Measurements from ENCODE around the gene ADGRL3.
"Not testable (repeated sequence)": the region's sequence is repeated elsewhere in the genome, so short reads cannot be mapped to it uniquely, and the experiment has no call there.

ADGRL3 gene

GRCh38 chr4:61958591-61958990 lies 758.5 kb downstream of the ADGRL3 start:
- no peaks in the 10 kb centered on the region for H3K27me3 ChIP-seq (ENCODE audit: insufficient read depth, low read depth)
- H3K4me1 ChIP-seq (ENCODE audit: low read depth, poor library complexity, severe bottlenecking) = no peaks in the 10 kb centered on the region
- no peak overlapping the region for H3K4me2 ChIP-seq
- TF ChIP-seq CTCF (conservative IDR thresholded peaks at IDR 0.05; ENCODE audit: low read depth, low read length) = no peak
- H2AFZ ChIP-seq (ENCODE audit: low read depth) = no peak overlapping the region
- no peaks in the 10 kb centered on the region for H4K20me1 ChIP-seq (ENCODE audit: insufficient read depth)
- H3K27ac ChIP-seq = no peak overlapping the region
- H3K9ac ChIP-seq = no peak overlapping the region
- H3K36me3 ChIP-seq (ENCODE audit: insufficient read depth) = no peaks in the 10 kb centered on the region
- H3K79me2 ChIP-seq (ENCODE audit: insufficient read depth, low read depth) = no peaks in the 10 kb centered on the region
- H3K4me3 ChIP-seq (IDR thresholded peaks at IDR 0.05; ENCODE audit: insufficient read depth, low read depth, low read length) = no peak overlapping the region

- TF ChIP-seq CTCF (conservative IDR thresholded peaks at IDR 0.05; ENCODE audit: low read depth, low read length) = no peak
- Histone ChIP-seq H2AFZ (ENCODE audit: low read depth) (no peak overlapping the region), H3K4me2 (no peak overlapping the region), H3K27me3 (ENCODE audit: insufficient read depth, low read depth) (no peaks in the 10 kb centered on the region), H3K9ac (no peak overlapping the region), H3K27ac (no peak overlapping the region), H3K4me1 (ENCODE audit: low read depth, poor library complexity, severe bottlenecking) (no peaks in the 10 kb centered on the region), H3K4me3 (IDR thresholded peaks at IDR 0.05; ENCODE audit: insufficient read depth, low read depth, low read length) (no peak overlapping the region), H3K36me3 (ENCODE audit: insufficient read depth) (no peaks in the 10 kb centered on the region), H4K20me1 (ENCODE audit: insufficient read depth) (no peaks in the 10 kb centered on the region), H3K79me2 (ENCODE audit: insufficient read depth, low read depth) (no peaks in the 10 kb centered on the region)
These were observed 759.0 kb downstream of the ADGRL3 start for GRCh38 chr4:61959087-61959486.

GRCh38 chr4:61984260-61984909 lies 784.3 kb downstream of the ADGRL3 start:
- no peak overlapping the region for H3K4me2 ChIP-seq
- no peaks in the 10 kb centered on the region for H4K20me1 ChIP-seq (ENCODE audit: insufficient read depth)
- H3K36me3 ChIP-seq (ENCODE audit: insufficient read depth) = no peaks in the 10 kb centered on the region
- TF ChIP-seq CTCF (conservative IDR thresholded peaks at IDR 0.05; ENCODE audit: low read depth, low read length) = no peak
- no peaks in the 10 kb centered on the region for H3K4me1 ChIP-seq (ENCODE audit: low read depth, poor library complexity, severe bottlenecking)
- H3K9ac ChIP-seq = no peak overlapping the region
- H3K79me2 ChIP-seq (ENCODE audit: insufficient read depth, low read depth) = no peaks in the 10 kb centered on the region
- no peaks in the 10 kb centered on the region for H3K27me3 ChIP-seq (ENCODE audit: insufficient read depth, low read depth)
- H3K27ac ChIP-seq = no peak overlapping the region
- no peak overlapping the region for H3K4me3 ChIP-seq (IDR thresholded peaks at IDR 0.05; ENCODE audit: insufficient read depth, low read depth, low read length)
- H2AFZ ChIP-seq (ENCODE audit: low read depth) = no peak overlapping the region

- Histone ChIP-seq H2AFZ (ENCODE audit: low read depth) (no peak overlapping the region), H3K79me2 (ENCODE audit: insufficient read depth, low read depth) (no peaks in the 10 kb centered on the region), H3K4me3 (IDR thresholded peaks at IDR 0.05; ENCODE audit: insufficient read depth, low read depth, low read length) (no peak overlapping the region), H3K36me3 (ENCODE audit: insufficient read depth) (no peaks in the 10 kb centered on the region), H3K4me2 (no peak overlapping the region), H3K4me1 (ENCODE audit: low read depth, poor library complexity, severe bottlenecking) (no peaks in the 10 kb centered on the region), H3K27me3 (ENCODE audit: insufficient read depth, low read depth) (no peaks in the 10 kb centered on the region), H4K20me1 (ENCODE audit: insufficient read depth) (no peaks in the 10 kb centered on the region), H3K27ac (no peak overlapping the region), H3K9ac (no peak overlapping the region)
- no peak for TF ChIP-seq CTCF (conservative IDR thresholded peaks at IDR 0.05; ENCODE audit: low read depth, low read length)
These were observed 785.3 kb downstream of the ADGRL3 start for GRCh38 chr4:61985426-61985825.

- not testable (repeated sequence) for H3K27me3 ChIP-seq (ENCODE audit: insufficient read depth, low read depth); H3K79me2 ChIP-seq (ENCODE audit: insufficient read depth, low read depth); H3K4me3 ChIP-seq (IDR thresholded peaks at IDR 0.05; ENCODE audit: insufficient read depth, low read depth, low read length); H3K36me3 ChIP-seq (ENCODE audit: insufficient read depth); H3K27ac ChIP-seq; H4K20me1 ChIP-seq (ENCODE audit: insufficient read depth); H3K4me2 ChIP-seq; H2AFZ ChIP-seq (ENCODE audit: low read depth); H3K9ac ChIP-seq; H3K4me1 ChIP-seq (ENCODE audit: low read depth, poor library complexity, severe bottlenecking)
These were observed 786.8 kb downstream of the ADGRL3 start for GRCh38 chr4:61986929-61987328.
